Liver (tissue), 9 donors: ENCODE measurements around the gene STRBP. TPM values are rescaled to one million over a fixed set of nuclear protein-coding genes. Genes with fewer than 3 reads are reported as not detected.
"Not testable (repeated sequence)": the region's sequence is repeated elsewhere in the genome, so short reads cannot be mapped to it uniquely, and the experiment has no call there.

Source experiments
- DNase-seq: peaks from one replicate; pipeline ENCODE4 v3.0.0-alpha.2; 2017; ENCODE audit warnings: low spot score
- H3K27ac ChIP-seq, 2 donors: one replicate each; pipeline ENCODE4 v1.7.0; 2013; ENCODE audit warnings: inconsistent platforms in 2 of 2, low read length in 2 of 2, control low read depth in 1 of 2, low read depth in 1 of 2, mild to moderate bottlenecking in 1 of 2
- H3K27me3 ChIP-seq, 4 donors: one replicate each; pipeline versions ENCODE4 v1.6.1 to v1.7.0; 2013; ENCODE audit warnings: low read length in 3 of 4, inconsistent platforms in 1 of 4, mild to moderate bottlenecking in 1 of 4, moderate library complexity in 1 of 4; ENCODE audit not compliant: control insufficient read depth in 4 of 4, insufficient read depth in 4 of 4
- H3K36me3 ChIP-seq, 4 donors: one replicate each; pipeline versions ENCODE4 v1.6.1 to v1.7.0; 2013; ENCODE audit warnings: low read length in 3 of 4, mild to moderate bottlenecking in 3 of 4, low read depth in 1 of 4, moderate library complexity in 1 of 4; ENCODE audit not compliant: control insufficient read depth in 4 of 4, insufficient read depth in 3 of 4
- H3K4me1 ChIP-seq, 4 donors: one replicate each; pipeline versions ENCODE4 v1.6.1 to v1.7.0; 2013; ENCODE audit warnings: low read length in 3 of 4, mild to moderate bottlenecking in 3 of 4, moderate library complexity in 1 of 4; ENCODE audit not compliant: control insufficient read depth in 4 of 4, insufficient read depth in 4 of 4
- H3K4me3 ChIP-seq, 3 donors: one replicate each; pipeline versions ENCODE4 v1.6.1 to v1.7.0; 2013; ENCODE audit warnings: low read length in 3 of 3, control low read depth in 1 of 3, low read depth in 1 of 3, mild to moderate bottlenecking in 1 of 3
- H3K9ac ChIP-seq, 2 donors: one replicate each; pipeline ENCODE4 v1.7.0; 2013; ENCODE audit warnings: low read length in 2 of 2, mild to moderate bottlenecking in 2 of 2, moderate library complexity in 2 of 2, control low read depth in 1 of 2, low read depth in 1 of 2
- H3K9me3 ChIP-seq, 4 donors: one replicate each; pipeline versions ENCODE4 v1.6.1 to v1.7.0; 2013; ENCODE audit warnings: low read length in 3 of 4; ENCODE audit not compliant: control insufficient read depth in 4 of 4
- ATF3 ChIP-seq: IDR thresholded peaks from 2 replicates; pipeline ENCODE4 v1.6.1; 2016; ENCODE audit warnings: antibody characterized with exemption
- FOXA1 ChIP-seq: IDR thresholded peaks from 2 replicates; pipeline ENCODE4 v1.6.1; 2016; ENCODE audit warnings: antibody characterized with exemption
- GABPA ChIP-seq, 2 donors: IDR thresholded peaks in 1 of 2; conservative IDR thresholded peaks in 1 of 2; 2 replicates each; pipeline ENCODE4 v1.6.1; 2016; ENCODE audit warnings: antibody characterized with exemption in 2 of 2, mild to moderate bottlenecking in 1 of 2, moderate library complexity in 1 of 2
- HNF4A ChIP-seq, 2 donors: conservative IDR thresholded peaks; 2 replicates each; pipeline ENCODE4 v1.6.1; 2016; ENCODE audit warnings: antibody characterized with exemption in 2 of 2, mild to moderate bottlenecking in 2 of 2
- HNF4G ChIP-seq: IDR thresholded peaks from 2 replicates; pipeline ENCODE4 v1.6.1; 2016; ENCODE audit warnings: antibody characterized with exemption
- JUND ChIP-seq, 2 donors: IDR thresholded peaks; 2 replicates each; pipeline ENCODE4 v1.6.1; 2016; ENCODE audit warnings: antibody characterized with exemption in 2 of 2
- MAX ChIP-seq: IDR thresholded peaks from 2 replicates; pipeline ENCODE4 v1.6.1; 2016; ENCODE audit warnings: antibody characterized with exemption
- NR2F2 ChIP-seq: IDR thresholded peaks from 2 replicates; pipeline ENCODE4 v1.6.1; 2016; ENCODE audit warnings: antibody characterized with exemption
- RAD21 ChIP-seq, 2 donors: IDR thresholded peaks; 2 replicates each; pipeline ENCODE4 v1.6.1; 2016; ENCODE audit warnings: antibody characterized with exemption in 2 of 2, mild to moderate bottlenecking in 2 of 2
- RXRA ChIP-seq, 2 donors: IDR thresholded peaks; 2 replicates each; pipeline ENCODE4 v1.6.1; 2017 to 2018; ENCODE audit warnings: antibody characterized with exemption in 2 of 2, mild to moderate bottlenecking in 1 of 2
- SP1 ChIP-seq: IDR thresholded peaks from 2 replicates; pipeline ENCODE4 v1.6.1; 2018; ENCODE audit warnings: antibody characterized with exemption, mild to moderate bottlenecking
- TAF1 ChIP-seq: conservative IDR thresholded peaks from 2 replicates; pipeline ENCODE4 v1.6.1; 2016; ENCODE audit warnings: antibody characterized with exemption, mild to moderate bottlenecking
- YY1 ChIP-seq: IDR thresholded peaks from 2 replicates; pipeline ENCODE4 v1.6.1; 2016; ENCODE audit warnings: antibody characterized with exemption, mild to moderate bottlenecking
- ZBTB33 ChIP-seq: IDR thresholded peaks from 2 replicates; pipeline ENCODE4 v1.6.1; 2016; ENCODE audit warnings: antibody characterized with exemption
- WGBS: extraction: QIAGEN DNeasy Blood & Tissue Kit; methylation state at CpG from one replicate; pipeline ENCODE4 v1.1.7; 2013; 5-methylcytosine and 5-hydroxymethylcytosine counted together
- polyA plus RNA-seq, 2 donors: library from polyadenylated mRNA; stranded (reverse) in 1 of 2; unstranded in 1 of 2; fragments of 200-250 nt in 1 of 2; fragments of >200 nt in 1 of 2; fragmentation: Nextera tagmentation in 1 of 2; extraction: Ambion mirVana in 1 of 2; gene quantifications; one replicate each; pipeline versions ENCODE4 v1.2.1 to v1.2.3, GENCODE V29; 2013 to 2015
- total RNA-seq, 2 donors: library from RNA; depleted of rRNA; stranded (reverse); fragments of >200 nt; gene quantifications; one replicate each; pipeline ENCODE4 v1.2.3, GENCODE V29; 2014
- donor health status: healthy.
- donor health status: healthy.
- donor health status: healthy.
- donor health status: healthy.
- donor health status: healthy.

The STRBP gene
- total and polyA plus RNA-seq, 4 donors = 4.3 to 17.2 (median 8.5) TPM

DNA sequence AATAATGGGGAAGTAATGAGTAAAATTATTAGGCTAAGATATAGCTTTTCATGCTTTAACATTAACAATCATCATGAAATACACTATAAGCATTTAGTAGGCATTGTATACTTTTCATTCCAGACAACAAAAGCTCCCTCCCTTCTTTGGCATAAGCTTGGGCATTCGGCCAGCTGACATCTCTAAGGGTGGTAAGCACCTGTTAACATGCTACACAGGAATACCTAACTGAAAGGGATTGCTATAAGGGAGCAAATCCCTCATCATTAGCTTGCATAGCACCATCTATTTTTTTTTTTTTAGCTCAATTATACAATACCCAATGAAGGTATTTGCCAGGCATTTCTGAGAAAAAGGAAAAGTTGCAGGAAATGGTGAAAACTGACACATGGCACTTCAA is 16.6 kb downstream of the STRBP start:
- H3K9me3 ChIP-seq = no peaks in the 10 kb centered on the region
- no peak overlapping the region for H3K9ac ChIP-seq
- H3K27ac ChIP-seq = no peak overlapping the region
- no peak for TF ChIP-seq HNF4G
- TF ChIP-seq YY1 = no peak
- no peak for TF ChIP-seq TAF1
- no peak for TF ChIP-seq FOXA1
- TF ChIP-seq RAD21 (IDR thresholded peaks at IDR 0.05) = no peak
- TF ChIP-seq NR2F2 = no peak
- DNase-seq = no peak
- H3K4me1 ChIP-seq = peaks cover 0 to 11% (median 3%) of the 10 kb centered on the region in 4 donors
- 51% methylated on average over 1 of the region's 1 CpG for WGBS
- no peaks in the 10 kb centered on the region for H3K27me3 ChIP-seq
- H3K36me3 ChIP-seq = no peaks in the 10 kb centered on the region
- no peak overlapping the region for H3K4me3 ChIP-seq

- Histone ChIP-seq H3K27me3 (no peaks in the 10 kb centered on the region), H3K9me3 (no peaks in the 10 kb centered on the region), H3K4me3 (no peak overlapping the region), H3K36me3 (no peaks in the 10 kb centered on the region), H3K4me1 (peaks cover 0 to 11% (median 3%) of the 10 kb centered on the region in 4 donors), H3K9ac (no peak overlapping the region), H3K27ac (no peak overlapping the region)
- TF ChIP-seq HNF4A (conservative IDR thresholded peaks at IDR 0.05) = peak; percentile 58 to 67
- TF ChIP-seq JUND (IDR thresholded peaks at IDR 0.05) = no peak
- peak; percentile 17 for TF ChIP-seq SP1
- no peak for TF ChIP-seq MAX
- no peak for TF ChIP-seq GABPA (IDR thresholded peaks at IDR 0.05 in 1 of 2, conservative IDR thresholded peaks at IDR 0.05 in 1 of 2)
- DNase-seq = no peak
- WGBS = 59% methylated on average over 1 of the region's 1 CpG
Observed at GRCh38 chr9:123251324-123251723, 17.1 kb downstream of the STRBP start.

- H3K4me1 ChIP-seq = peaks cover 0 to 11% (median 3%) of the 10 kb centered on the region in 4 donors
- no peaks in the 10 kb centered on the region for H3K27me3 ChIP-seq
- DNase-seq = no peak
- WGBS = 69% methylated on average over 1 of the region's 1 CpG
- no peak overlapping the region for H3K9ac ChIP-seq
- TF ChIP-seq HNF4G = no peak
- no peak for TF ChIP-seq GABPA (IDR thresholded peaks at IDR 0.05 in 1 of 2, conservative IDR thresholded peaks at IDR 0.05 in 1 of 2)
- no peak for TF ChIP-seq HNF4A (conservative IDR thresholded peaks at IDR 0.05)
- TF ChIP-seq RAD21 (IDR thresholded peaks at IDR 0.05) = no peak
- no peak for TF ChIP-seq ZBTB33
- no peak for TF ChIP-seq SP1
- TF ChIP-seq NR2F2 = no peak
- TF ChIP-seq MAX = no peak
- TF ChIP-seq ATF3 = no peak
- TF ChIP-seq RXRA (IDR thresholded peaks at IDR 0.05) = no peak
- TF ChIP-seq FOXA1 = no peak
- no peak for TF ChIP-seq JUND (IDR thresholded peaks at IDR 0.05)
- no peak for TF ChIP-seq TAF1
- no peak overlapping the region for H3K4me3 ChIP-seq
- no peaks in the 10 kb centered on the region for H3K36me3 ChIP-seq
- no peaks in the 10 kb centered on the region for H3K9me3 ChIP-seq
- no peak overlapping the region for H3K27ac ChIP-seq
Observed at GRCh38 chr9:123250504-123250903, 17.9 kb downstream of the STRBP start.

DNA sequence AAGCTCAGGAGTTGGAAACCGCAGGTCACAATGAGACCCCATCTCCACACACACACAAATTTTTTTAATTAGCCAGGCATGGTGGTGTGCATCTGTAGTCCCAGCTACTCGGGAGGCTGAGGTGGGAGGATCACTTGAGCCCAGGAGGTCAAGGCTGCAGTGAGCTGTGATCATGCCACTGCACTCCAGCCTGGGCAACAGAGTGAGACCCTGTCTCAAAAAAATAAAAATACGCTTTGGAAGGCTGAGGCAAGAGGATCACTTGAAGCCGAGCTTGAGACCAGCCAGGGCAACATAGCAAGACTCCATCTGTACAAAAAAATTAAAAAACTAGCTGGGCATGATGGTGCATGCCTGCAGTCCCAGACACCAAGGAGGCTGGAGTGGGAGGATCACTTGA is 19.2 kb downstream of the STRBP start:
- not testable (repeated sequence) for H3K36me3 ChIP-seq, H3K27me3 ChIP-seq, DNase-seq, H3K27ac ChIP-seq, H3K9me3 ChIP-seq, H3K4me3 ChIP-seq, H3K9ac ChIP-seq
- 96% methylated on average over 4 of the region's 4 CpGs for WGBS
- H3K4me1 ChIP-seq = peaks cover 0 to 11% (median 3%) of the 10 kb centered on the region in 4 donors
